Breast epithelium (tissue), 4 donors: Measurements from ENCODE around the gene PKD1L1. TPM values are rescaled to one million over a fixed set of nuclear protein-coding genes. Genes with fewer than 3 reads are reported as not detected.

ENCODE experiments used
- DNase-seq, 2 donors: peaks; one replicate each; pipeline ENCODE4 v3.0.0-alpha.2; 2019; ENCODE audit warnings: low spot score in 2 of 2
- H3K27ac ChIP-seq, 2 donors: fragments of 200-600 bp; sonication (generic) in 1 of 2; one replicate each; pipeline ENCODE4 v1.5.1; 2016 to 2019; ENCODE audit warnings: mild to moderate bottlenecking in 1 of 2
- H3K27me3 ChIP-seq, 2 donors: fragments of 200-600 bp; sonication (generic) in 1 of 2; one replicate each; pipeline versions ENCODE4 v1.5.1 to v1.6.0; 2017 to 2019; ENCODE audit warnings: control low read depth in 1 of 2, mild to moderate bottlenecking in 1 of 2
- H3K36me3 ChIP-seq: fragments of 200-600 bp; one replicate; pipeline ENCODE4 v1.5.1; 2019
- H3K4me1 ChIP-seq, 2 donors: fragments of 200-600 bp; sonication (generic); one replicate each; pipeline ENCODE4 v1.5.1; 2016 to 2019; ENCODE audit warnings: control low read depth in 1 of 2
- H3K4me3 ChIP-seq, 3 donors: fragments of 200-600 bp; sonication (generic); 1 replicate in 2 of 3; 2 replicates in 1 of 3; pipeline ENCODE4 v1.5.1; 2016 to 2019; ENCODE audit warnings: mild to moderate bottlenecking in 3 of 3, moderate library complexity in 2 of 3
- H3K9me3 ChIP-seq, 2 donors: fragments of 200-600 bp; sonication (generic) in 1 of 2; one replicate each; pipeline ENCODE4 v1.5.1; 2016 to 2019; ENCODE audit warnings: control low read depth in 1 of 2
- CTCF ChIP-seq, 3 donors: fragments of 450-650 bp; IDR thresholded peaks; one replicate each; pipeline ENCODE4 v1.5.1; 2016 to 2017; ENCODE audit warnings: antibody characterized with exemption in 3 of 3, mild to moderate bottlenecking in 3 of 3, moderate library complexity in 3 of 3
- POLR2A ChIP-seq: fragments of 450-650 bp; IDR thresholded peaks from one replicate; pipeline ENCODE4 v1.6.1; 2016; ENCODE audit warnings: antibody characterized with exemption, mild to moderate bottlenecking, moderate library complexity
- POLR2AphosphoS5 ChIP-seq, 3 donors: sonication (generic); formaldehyde crosslinking; IDR thresholded peaks; one replicate each; pipeline ENCODE4 v1.6.1; 2017; ENCODE audit warnings: antibody characterized with exemption in 3 of 3
- intact Hi-C: fragments of 100-400 bp; cut with DNase I; formaldehyde crosslinking; loops from one replicate; pipeline ENCODE4 v1.15.1; 2023; ENCODE audit warnings: low total_unique reads
- total RNA-seq, 3 donors: library from RNA; depleted of rRNA; stranded (reverse); fragments of >200 nt; gene quantifications; one replicate each; pipeline ENCODE4 v1.1.0, GENCODE V29; 2016

The PKD1L1 gene
- total RNA-seq, 3 donors from 2014 or later = 0.32 to 0.44 (median 0.33) TPM

DNA sequence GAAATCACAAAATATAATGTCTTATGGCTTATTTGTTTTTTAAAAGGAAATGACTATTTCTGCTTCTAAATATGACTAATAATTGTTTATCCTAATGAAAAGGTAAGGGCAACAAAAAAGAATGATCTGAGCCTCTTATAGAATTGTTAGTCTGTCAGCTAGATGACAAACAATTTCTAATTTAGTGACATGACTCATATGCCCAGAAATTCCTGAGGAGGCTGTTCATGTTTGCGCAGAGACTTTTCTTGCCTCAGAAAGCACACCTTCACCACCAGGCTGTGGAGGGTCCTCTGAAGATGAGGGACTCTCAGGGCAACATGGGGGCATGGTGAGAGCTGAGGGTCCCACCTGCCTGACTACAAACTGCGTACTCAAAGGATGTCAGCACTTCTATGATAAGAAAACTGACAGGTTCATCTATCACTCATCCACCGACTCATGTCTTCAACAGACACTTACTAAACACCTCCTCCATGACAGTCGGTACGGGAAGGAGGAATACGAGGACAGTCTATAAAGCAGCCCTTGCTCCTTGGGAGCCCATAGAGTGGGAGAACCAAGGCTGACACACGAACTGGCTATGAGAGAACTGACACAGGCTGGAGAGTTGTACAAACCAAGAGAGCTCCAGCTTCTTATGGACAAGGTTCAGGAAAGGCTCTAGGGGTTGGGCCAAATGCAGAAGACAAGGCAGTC is 102.0 kb downstream of the PKD1L1 start:
- no peaks in the 10 kb centered on the region for H3K9me3 ChIP-seq
- intact Hi-C loops = no loop called here
- no peak overlapping the region for H3K4me3 ChIP-seq
- no peak for TF ChIP-seq POLR2A
- no peak for TF ChIP-seq CTCF (IDR thresholded peaks at IDR 0.05)
- no peak for TF ChIP-seq POLR2AphosphoS5 (IDR thresholded peaks at IDR 0.05)
- H3K36me3 ChIP-seq = no peaks in the 10 kb centered on the region
- H3K27ac ChIP-seq = no peak overlapping the region
- no peaks in the 10 kb centered on the region for H3K27me3 ChIP-seq
- H3K4me1 ChIP-seq = no peaks in the 10 kb centered on the region
- no peak for DNase-seq

DNA sequence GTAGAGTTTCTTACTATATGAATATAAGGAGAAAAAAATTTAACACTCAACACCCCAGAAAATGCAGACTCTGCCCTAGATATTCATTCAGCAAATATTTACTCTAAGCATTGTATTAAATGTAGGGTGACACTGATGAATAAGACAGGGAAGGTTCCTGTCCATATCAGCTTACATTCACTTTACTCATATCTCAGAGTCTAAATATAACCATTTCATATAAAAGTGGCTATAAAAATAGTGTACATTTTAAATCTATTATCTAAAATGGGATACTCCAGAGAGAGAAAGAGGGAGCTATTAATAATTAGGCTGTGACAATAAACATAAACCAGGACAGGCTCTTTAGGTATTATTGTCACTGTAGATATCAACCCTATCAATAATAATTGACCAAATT is 104.0 kb downstream of the PKD1L1 start:
- no peaks in the 10 kb centered on the region for H3K27me3 ChIP-seq

DNA sequence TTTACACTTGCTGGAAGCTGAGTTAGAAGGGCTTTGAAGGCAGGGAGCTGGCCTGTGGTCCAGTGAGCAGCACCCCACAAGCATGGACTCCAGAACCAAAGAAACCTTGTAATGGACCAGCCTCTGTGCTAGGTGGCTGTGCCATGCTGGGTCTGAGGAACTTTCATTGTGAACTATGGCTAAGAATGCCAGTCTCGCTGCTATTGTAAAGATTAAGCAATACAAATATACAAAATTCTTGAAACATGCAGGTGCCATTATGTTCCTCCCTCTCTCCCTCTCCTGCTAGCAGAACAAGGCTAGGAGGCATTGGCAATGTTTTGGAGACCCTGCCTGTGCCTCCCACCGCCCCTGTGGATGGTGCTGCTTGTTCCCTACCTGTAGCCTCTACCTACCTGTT is 105.0 kb downstream of the PKD1L1 start:
- Histone ChIP-seq H3K27ac (no peak overlapping the region), H3K27me3 (no peaks in the 10 kb centered on the region), H3K9me3 (no peaks in the 10 kb centered on the region), H3K4me1 (no peaks in the 10 kb centered on the region), H3K4me3 (no peak overlapping the region), H3K36me3 (no peaks in the 10 kb centered on the region)
- no peak for DNase-seq
- intact Hi-C loops = no loop called here
- TF ChIP-seq CTCF (IDR thresholded peaks at IDR 0.05) (no peak), POLR2AphosphoS5 (IDR thresholded peaks at IDR 0.05) (no peak), POLR2A (no peak)

More for the DNA sequence above, 104.0 kb downstream of the PKD1L1 start:
- Histone ChIP-seq H3K4me1 (no peaks in the 10 kb centered on the region), H3K9me3 (no peaks in the 10 kb centered on the region), H3K4me3 (no peak overlapping the region), H3K36me3 (no peaks in the 10 kb centered on the region), H3K27ac (no peak overlapping the region)
- intact Hi-C loops = no loop called here
- no peak for TF ChIP-seq POLR2A
- no peak for TF ChIP-seq POLR2AphosphoS5 (IDR thresholded peaks at IDR 0.05)
- no peak for TF ChIP-seq CTCF (IDR thresholded peaks at IDR 0.05)
- no peak for DNase-seq

GRCh38 chr7:47839381-47839780 is 108.9 kb downstream of the PKD1L1 start:
- Histone ChIP-seq H3K27ac (no peak overlapping the region), H3K9me3 (no peaks in the 10 kb centered on the region), H3K4me1 (no peaks in the 10 kb centered on the region), H3K27me3 (no peaks in the 10 kb centered on the region), H3K36me3 (no peaks in the 10 kb centered on the region), H3K4me3 (no peak overlapping the region)
- no peak for DNase-seq
- TF ChIP-seq POLR2A (no peak), POLR2AphosphoS5 (IDR thresholded peaks at IDR 0.05) (no peak), CTCF (IDR thresholded peaks at IDR 0.05) (no peak)
- intact Hi-C loops = no loop called here

DNA sequence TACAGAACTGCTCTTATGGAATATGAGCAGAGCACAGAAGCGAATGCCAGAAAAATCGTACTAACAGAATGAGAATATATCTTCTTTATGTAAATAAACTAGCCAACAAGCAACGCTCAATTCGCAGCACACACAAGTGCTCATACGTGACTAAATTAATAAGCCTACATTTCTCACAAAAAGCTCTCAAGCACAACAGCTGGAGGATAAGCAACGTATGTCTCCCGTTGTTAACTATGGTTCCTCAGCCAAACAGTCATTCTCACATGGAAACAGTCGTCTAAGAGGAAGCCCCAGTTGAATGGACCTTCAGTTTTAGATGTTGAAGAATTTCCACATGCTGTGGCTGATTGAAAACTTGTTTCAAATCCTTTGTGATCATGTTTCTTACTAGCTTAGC is 110.4 kb downstream of the PKD1L1 start:
- TF ChIP-seq POLR2AphosphoS5 (IDR thresholded peaks at IDR 0.05) = no peak
- no peak for TF ChIP-seq POLR2A
- Histone ChIP-seq H3K9me3 (no peaks in the 10 kb centered on the region), H3K27ac (no peak overlapping the region), H3K4me3 (no peak overlapping the region), H3K27me3 (no peaks in the 10 kb centered on the region), H3K36me3 (no peaks in the 10 kb centered on the region), H3K4me1 (no peaks in the 10 kb centered on the region)
- intact Hi-C loops = no loop called here
- no peak for DNase-seq
